ENCODE data around the gene USP37.

DNA sequence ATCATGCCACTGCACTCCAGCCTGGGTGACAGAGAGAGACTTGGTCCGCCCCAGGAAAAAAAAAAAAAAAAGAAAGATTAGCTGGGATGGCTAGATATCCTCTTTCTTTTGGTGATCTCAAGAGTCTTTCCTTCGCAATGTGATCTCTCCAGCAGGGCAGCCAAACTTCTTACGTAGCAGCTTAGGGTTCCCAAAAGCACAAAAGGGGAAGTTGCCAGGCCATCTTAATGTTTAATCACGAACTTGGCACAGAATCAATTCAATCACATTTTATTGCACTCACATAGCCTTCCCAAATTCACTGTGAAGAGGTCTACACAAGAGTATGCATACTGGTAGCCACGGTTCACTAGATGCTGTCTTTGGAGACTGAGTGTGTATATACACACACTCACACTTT, 96.2 kb downstream of the USP37 start:
- TF ChIP-seq CTCF (conservative IDR thresholded peaks at IDR 0.05; ENCODE audit: low read length), result no peak
- no peak for TF ChIP-seq EZH2phosphoT487 (IDR thresholded peaks at IDR 0.05; ENCODE audit: borderline replicate concordance)

Data from Loucy (cell line).